Hepatocyte (in vitro differentiated cells): Measurements from ENCODE around the gene ZDHHC7.

Source experiments
- EZH2 ChIP-seq: fragments of 200-600 bp; sonication (generic); IDR thresholded peaks from 2 replicates; pipeline ENCODE4 v1.6.1; 2016; ENCODE audit warnings: antibody characterized with exemption, mild to moderate bottlenecking, borderline replicate concordance
- TF ChIP-seq, protein P1 (sequence below): fragments of 200-600 bp; sonication (generic); IDR thresholded peaks from 2 replicates; pipeline ENCODE4 v1.5.1; 2016; ENCODE audit warnings: antibody characterized with exemption, mild to moderate bottlenecking; ENCODE audit not compliant: poor library complexity

DNA sequence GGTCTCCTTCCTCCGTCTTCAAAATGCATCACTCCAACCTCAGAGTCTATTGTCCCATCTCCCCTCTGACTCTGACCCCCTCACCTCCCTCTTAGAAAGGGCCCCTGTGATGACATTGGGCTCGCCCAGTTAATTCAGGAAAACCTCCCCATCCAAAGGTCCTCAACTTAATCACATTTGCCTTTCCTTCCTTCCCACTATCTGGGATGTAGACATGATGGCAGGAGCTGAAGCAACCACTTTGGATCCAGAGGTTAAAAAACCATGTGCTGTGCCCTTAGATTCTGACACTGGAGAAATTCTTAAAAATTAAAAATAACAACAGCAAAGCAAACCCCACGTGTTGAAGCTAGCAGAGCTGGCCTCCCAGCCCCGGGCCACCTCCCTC is 80.2 kb downstream of the ZDHHC7 start:
- TF ChIP-seq, protein P1, sequence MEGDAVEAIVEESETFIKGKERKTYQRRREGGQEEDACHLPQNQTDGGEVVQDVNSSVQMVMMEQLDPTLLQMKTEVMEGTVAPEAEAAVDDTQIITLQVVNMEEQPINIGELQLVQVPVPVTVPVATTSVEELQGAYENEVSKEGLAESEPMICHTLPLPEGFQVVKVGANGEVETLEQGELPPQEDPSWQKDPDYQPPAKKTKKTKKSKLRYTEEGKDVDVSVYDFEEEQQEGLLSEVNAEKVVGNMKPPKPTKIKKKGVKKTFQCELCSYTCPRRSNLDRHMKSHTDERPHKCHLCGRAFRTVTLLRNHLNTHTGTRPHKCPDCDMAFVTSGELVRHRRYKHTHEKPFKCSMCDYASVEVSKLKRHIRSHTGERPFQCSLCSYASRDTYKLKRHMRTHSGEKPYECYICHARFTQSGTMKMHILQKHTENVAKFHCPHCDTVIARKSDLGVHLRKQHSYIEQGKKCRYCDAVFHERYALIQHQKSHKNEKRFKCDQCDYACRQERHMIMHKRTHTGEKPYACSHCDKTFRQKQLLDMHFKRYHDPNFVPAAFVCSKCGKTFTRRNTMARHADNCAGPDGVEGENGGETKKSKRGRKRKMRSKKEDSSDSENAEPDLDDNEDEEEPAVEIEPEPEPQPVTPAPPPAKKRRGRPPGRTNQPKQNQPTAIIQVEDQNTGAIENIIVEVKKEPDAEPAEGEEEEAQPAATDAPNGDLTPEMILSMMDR: no peak
- TF ChIP-seq EZH2: no peak
